ENCODE data around the gene RBBP7.
A peak's percentile ranks its signal among the peaks of the same experiment; 100 is the strongest.

DNA sequence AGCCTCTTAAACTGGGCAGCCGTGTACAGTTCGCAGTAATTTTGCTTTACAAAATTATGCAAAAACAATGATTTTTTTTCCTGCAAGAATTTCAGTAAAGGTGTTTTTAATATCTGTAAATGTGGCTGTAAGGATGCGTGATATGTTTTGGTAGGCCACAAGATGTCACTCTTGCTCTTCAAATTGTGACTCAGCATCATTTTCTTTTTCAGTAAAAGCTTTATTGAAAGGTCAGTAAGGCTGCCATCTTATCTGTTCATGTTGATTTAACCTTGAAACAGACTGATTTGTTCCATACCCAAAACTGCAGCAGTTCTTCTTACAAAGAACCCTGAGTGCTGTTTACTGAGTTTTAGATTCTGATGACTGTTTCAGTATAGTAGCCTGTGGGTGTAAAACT is 44.0 kb downstream of the RBBP7 start:
- TF ChIP-seq, protein P1, sequence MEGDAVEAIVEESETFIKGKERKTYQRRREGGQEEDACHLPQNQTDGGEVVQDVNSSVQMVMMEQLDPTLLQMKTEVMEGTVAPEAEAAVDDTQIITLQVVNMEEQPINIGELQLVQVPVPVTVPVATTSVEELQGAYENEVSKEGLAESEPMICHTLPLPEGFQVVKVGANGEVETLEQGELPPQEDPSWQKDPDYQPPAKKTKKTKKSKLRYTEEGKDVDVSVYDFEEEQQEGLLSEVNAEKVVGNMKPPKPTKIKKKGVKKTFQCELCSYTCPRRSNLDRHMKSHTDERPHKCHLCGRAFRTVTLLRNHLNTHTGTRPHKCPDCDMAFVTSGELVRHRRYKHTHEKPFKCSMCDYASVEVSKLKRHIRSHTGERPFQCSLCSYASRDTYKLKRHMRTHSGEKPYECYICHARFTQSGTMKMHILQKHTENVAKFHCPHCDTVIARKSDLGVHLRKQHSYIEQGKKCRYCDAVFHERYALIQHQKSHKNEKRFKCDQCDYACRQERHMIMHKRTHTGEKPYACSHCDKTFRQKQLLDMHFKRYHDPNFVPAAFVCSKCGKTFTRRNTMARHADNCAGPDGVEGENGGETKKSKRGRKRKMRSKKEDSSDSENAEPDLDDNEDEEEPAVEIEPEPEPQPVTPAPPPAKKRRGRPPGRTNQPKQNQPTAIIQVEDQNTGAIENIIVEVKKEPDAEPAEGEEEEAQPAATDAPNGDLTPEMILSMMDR (IDR thresholded peaks at IDR 0.05): peak; percentile 53
- no peak for TF ChIP-seq ZFX (IDR thresholded peaks at IDR 0.05; ENCODE audit: borderline replicate concordance)
